ENCODE measurements around the gene C17orf100.
A peak's percentile ranks its signal among the peaks of the same experiment; 100 is the strongest.

Gene C17orf100

DNA sequence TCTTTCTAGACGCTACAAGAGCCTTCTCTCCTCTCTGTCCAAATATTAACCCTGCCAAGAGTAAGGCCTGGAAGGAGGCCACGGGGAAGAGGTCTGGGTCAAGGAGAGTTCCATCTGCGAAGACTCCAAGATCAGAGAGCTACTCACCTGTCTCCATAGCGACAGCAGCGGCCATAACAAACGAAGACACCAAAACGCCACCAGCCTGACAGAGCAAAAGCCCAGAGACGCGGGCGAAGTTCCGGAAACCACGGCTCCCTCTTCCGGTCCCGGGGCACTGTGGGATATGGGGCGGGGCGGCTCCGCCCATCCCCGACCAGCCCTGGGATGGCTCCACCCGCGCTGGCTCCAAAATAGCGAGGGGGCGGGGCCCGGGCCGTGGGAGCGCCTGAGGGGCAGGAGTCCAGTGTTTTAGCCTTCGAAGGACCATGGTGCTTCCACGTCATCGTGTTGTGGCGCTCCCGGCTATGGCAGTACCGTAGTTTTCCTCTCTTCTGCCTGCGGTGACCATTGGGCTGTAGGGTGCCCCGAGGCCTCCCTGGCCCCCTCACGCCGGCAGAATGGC, at the start of gene C17orf100, which contains the start of gene MED31:
Gene C17orf100 (plus strand): TSS at position 409 of the 565 bp plus-strand sequence. CDS start 152 bp downstream, at position 561.
Gene MED31 (minus strand): TSS at position 252 of the 565 bp plus-strand sequence. CDS start 77 bp downstream, at position 175.
- DNase-seq: peak; percentile 94

- no peak for DNase-seq
Observed at GRCh38 chr17:6602141-6602540, 49.4 kb upstream of the C17orf100 start.

DNA sequence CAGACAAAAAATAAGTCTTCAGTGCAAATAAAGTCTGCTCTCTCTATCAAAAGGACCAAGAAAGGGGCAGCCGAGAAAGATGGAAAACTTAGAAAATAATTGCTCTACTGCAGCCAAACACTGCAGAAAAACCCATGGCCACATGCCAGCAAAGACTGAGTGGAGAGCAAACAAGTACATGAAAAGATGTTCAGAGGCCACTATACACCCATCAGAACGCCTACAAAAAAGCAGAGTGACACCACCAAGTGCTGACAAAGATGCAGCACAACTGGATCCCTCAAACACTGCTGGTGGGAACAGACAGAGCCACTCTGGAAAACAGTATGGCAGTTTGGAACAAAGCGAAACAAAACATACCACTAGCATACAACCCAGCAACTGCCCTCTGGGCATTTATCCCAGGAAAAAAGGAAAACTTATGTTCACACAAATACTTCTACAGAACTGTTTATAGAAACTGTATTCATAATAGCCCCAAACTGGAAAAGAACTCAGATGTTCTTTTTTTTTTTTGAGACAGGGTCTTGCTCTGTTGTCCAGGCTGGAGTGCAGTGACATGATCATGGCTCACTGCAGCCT, 47.7 kb upstream of the C17orf100 start:
- no peak for DNase-seq

- DNase-seq: no peak
Observed at GRCh38 chr17:6605142-6605541, 46.4 kb upstream of the C17orf100 start.

GRCh38 chr17:6608321-6608720, 43.2 kb upstream of the C17orf100 start:
- no peak for DNase-seq

DNA sequence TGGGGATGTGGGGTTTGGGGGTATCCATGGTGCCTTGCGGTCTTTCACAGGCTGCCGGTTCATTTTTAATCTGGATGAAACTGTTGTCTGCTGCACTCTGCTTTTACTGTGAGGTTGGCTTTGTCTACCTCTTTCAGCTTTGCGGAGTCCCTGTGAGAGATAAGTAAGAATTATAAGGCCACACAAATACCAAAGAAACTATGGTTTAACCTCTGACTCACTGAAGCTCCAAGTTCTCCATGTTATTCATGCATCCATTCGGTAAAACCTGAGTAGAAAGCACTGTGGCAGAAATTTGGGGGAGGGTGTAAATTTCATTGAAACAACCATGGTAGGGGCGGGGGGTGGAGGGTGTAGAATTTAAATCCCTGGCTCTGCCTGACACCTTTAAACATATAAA, 41.6 kb upstream of the C17orf100 start:
- DNase-seq: no peak

- no peak for DNase-seq
Observed at GRCh38 chr17:6611231-6611630, 40.3 kb upstream of the C17orf100 start.

- DNase-seq: no peak
Observed at GRCh38 chr17:6623941-6624340, 27.6 kb upstream of the C17orf100 start.

DNA sequence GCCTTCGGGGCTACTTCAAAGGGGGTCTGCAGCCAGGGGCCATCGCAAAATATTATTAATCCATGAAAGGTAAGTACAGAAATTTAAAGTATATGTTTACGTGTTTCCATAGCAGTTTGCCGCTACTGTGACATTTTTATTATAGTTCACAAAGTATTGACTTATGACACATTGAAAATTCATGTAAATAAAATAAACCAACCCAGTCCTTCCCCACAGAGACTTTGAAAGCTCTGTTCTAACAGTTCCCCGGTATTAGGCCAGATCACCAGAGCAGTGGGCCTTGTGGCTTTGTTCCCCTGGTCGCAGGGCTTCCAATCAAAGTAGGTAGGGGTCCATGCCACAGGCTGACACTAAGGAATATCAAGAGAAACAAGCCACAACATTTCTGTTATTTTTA, 24.9 kb upstream of the C17orf100 start:
- no peak for DNase-seq

DNA sequence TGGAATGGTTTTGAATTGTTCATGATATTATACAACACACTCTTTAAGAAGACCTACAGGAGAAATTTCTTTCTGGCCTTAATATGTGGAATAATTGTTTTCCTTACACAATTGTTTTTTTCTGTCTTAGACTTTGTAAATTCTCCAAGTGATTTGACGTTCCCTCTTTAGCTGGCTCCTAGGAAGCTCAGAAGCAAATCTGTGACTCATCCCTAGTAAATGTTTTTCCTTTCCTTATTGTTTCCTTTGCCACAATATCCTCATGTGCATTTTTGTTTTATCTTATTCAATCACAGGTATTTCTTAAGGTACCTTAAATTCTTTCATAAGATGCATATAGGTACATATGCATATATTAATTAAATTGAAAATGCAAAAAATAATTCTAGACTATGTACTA, 24.5 kb upstream of the C17orf100 start:
- no peak for DNase-seq

DNA sequence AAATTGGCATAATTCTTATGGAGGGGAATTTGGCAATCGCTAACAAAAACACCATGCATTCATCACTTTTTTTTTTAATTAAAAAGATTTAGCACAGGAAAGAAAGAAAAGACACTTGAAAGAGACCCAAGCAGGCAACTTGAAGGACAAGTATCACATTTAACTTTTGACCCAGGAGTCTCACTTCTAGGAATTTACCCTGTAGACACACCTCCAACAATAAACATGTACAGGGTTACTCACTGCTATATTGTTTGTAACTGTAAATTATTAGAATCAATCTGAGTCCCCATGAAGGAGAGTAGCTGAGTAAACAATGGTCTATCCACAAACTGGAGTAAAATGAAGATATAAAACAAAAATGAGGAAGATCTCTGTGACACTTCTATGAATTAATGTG, 21.2 kb upstream of the C17orf100 start:
- DNase-seq: no peak

- no peak for DNase-seq
Observed at GRCh38 chr17:6632530-6632929, 19.0 kb upstream of the C17orf100 start.

- no peak for DNase-seq
Observed at GRCh38 chr17:6633263-6633662, 18.3 kb upstream of the C17orf100 start.

- DNase-seq: no peak
Observed at GRCh38 chr17:6636105-6636504, 15.5 kb upstream of the C17orf100 start.

- DNase-seq: no peak
Observed at GRCh38 chr17:6636616-6637457, 14.7 kb upstream of the C17orf100 start.

- DNase-seq: no peak
Observed at GRCh38 chr17:6637458-6637840, 14.1 kb upstream of the C17orf100 start.

DNA sequence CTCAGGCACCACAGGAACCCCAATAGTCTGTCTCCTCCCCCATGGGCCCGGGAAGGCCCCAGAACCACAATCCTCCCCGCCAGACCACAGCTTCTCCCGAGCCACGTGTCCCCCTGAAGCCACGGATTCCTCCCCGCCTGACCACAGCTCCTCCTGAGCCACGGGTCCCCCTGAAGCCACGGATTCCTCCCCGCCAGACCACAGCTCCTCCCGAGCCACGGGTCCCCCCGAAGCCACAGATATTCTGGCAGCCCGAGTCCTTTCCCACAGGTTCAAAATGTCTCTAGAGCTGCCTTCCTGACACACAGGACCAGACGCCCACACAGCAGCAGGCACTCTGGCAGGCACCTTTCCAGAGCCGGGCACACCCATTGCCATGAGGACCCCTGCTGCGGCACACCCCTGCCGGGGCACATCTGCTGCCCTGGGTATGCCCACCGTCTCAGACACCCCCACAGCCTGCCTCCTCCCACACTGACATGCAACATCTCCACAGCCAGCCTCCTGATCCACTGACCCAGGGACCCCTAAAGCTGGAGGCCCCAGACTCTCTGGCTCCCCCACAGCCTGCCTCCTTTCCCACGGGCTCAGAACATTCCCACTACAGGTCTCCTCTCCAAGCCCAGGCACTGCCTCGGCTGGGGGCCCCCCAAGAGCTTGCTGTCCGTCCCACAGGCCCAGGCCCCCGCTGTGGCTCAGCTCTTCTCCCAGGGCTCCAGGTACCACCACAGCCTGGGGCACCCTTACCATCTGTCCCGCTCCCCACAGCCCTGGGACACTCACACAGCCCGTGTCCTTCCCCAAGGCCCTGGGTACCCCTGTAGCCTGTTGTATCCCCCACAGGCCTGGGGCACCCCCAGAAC, 13.3 kb upstream of the C17orf100 start:
- DNase-seq: no peak

- DNase-seq: no peak
Observed at GRCh38 chr17:6639014-6639585, 12.5 kb upstream of the C17orf100 start.

DNA sequence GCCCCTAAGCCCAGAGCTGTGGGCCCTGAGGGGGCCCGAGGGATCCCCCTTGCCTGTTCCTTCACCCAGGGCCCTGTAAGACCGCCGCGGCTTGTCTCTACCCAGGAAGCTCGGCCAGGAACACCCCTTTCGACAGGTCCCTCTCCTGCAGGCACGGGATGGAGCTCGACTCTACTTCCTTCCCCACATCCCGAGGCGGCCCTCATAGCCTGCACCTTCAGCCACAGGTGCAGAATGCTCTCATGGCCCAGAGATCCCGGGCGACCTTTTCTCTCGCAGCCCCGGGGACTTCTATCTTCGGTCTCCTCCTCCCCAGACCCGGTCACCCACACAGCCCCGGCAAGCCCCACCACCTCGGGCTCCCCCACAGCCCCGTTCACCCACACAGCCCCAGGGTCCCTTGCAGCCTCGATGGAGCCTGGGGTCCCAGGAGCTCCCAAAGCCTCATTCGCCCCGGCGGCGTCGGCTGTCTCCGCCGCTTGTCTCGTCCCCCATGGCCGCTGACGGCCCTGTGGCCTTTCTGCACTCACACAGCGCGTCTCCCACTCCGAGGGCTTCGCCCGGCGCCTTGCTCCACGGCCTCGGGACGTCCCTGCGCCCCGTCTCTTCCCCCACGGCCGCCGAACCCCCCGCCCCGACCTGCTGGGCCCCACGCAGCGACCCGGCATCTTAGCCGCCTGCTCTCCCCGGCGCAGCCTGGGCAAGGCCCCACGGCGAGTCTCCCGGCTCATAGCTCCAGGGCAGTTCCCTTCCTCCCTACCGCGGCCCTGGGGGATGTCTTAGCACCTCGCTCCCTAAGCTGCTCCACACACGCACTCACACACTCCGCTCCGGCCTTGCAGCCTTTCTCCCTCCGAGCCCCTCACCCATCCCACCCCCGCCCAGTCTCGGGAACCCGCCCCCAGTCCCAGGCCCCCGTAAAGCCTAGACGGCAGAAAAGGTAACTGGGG, 11.7 kb upstream of the C17orf100 start:
- DNase-seq: peak; percentile 46

DNA sequence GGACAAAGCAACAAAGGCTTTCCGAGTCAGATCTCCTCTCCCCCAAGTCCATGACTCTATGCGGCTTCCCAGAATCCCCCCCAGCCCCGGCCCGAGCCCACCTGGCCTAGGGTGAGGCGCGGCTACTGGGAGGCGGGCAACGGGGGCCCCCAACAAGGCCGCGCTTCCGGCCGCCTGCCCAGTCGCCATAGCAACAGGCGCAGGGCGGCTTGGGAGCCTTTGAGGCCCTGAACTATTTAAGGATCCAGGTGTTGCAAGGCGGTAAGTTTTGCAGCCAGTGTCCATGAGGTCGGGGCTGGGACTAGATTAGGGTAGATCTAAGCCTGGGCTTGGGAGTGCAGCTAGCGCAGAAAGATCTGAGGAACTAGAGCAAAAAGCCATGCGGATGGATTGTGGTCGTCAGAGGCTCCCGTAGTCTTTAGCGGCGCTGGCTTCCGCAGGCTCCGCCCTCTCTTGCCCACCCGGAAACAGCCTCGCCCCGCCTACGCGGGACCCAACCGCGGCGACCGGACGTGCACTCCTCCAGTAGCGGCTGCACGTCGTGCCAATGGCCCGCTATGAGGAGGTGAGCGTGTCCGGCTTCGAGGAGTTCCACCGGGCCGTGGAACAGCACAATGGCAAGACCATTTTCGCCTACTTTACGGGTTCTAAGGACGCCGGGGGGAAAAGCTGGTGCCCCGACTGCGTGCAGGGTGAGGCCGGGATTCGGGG, 10.9 kb upstream of the C17orf100 start, which contains the start of the genes KIAA0753 and TXNDC17:
Gene KIAA0753 (minus strand): TSS at position 176 of the 711 bp plus-strand sequence. CDS start 5,608 bp downstream, outside the sequence.
Gene TXNDC17 (plus strand): TSS at position 525 of the 711 bp plus-strand sequence. CDS start 23 bp downstream, at position 548.
- DNase-seq: peak; percentile 88

Measured in activated naive CD4-positive, alpha-beta T cell treated with anti-CD3 and anti-CD28 coated beads, Interleukin-2, amount 50 U/mL, for 16 hours (primary cell).